DOHH2 (cell line): Measurements from ENCODE around the gene CPD.

ENCODE experiments used
- CTCF ChIP-seq: fragments of 200-600 bp; sonication (generic); IDR thresholded peaks from one replicate; pipeline ENCODE4 v1.5.1; 2014; ENCODE audit warnings: antibody characterized with exemption, mild to moderate bottlenecking, low read depth, low read length; ENCODE audit not compliant: poor library complexity, severe bottlenecking
- EZH2phosphoT487 ChIP-seq: fragments of 200-600 bp; sonication (generic); IDR thresholded peaks from 2 replicates; pipeline ENCODE4 v1.6.1; 2017; ENCODE audit warnings: borderline replicate concordance, mild to moderate bottlenecking, antibody characterized with exemption, low read length, moderate library complexity, mixed read lengths

- TF ChIP-seq CTCF (no peak), EZH2phosphoT487 (no peak)
These were observed 127.8 kb downstream of the CPD start for GRCh38 chr17:30506481-30506880.
